Measurements from ENCODE around the gene KCNQ2. TPM values are rescaled to one million over a fixed set of nuclear protein-coding genes. Genes with fewer than 3 reads are reported as not detected.

Gene KCNQ2
- total RNA-seq, 1 experiment from 2014 or later, result 86.5 TPM

DNA sequence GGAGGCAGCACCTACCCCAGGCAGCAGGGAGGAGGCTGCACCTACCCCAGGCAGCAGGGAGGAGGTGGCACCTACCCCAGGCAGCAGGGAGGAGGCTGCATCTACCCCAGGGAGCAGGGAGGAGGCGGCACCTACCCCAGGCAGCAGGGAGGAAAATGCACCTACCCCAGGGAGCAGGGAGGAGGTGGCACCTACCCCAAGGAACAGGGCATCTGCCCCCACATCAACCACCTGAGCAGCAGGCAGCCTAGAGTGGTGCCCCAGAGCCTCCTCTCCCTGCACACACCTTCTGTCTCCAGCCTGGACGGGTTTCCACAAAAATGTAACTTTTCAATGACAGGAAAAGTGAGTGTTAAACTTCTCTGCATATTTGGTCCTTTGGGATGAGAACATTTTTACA lies 10.2 kb downstream of the KCNQ2 start:
- H2AFZ ChIP-seq (ENCODE audit: low read depth, low read length, poor library complexity, severe bottlenecking), result no peak overlapping the region
- no peaks in the 10 kb centered on the region for H3K9me2 ChIP-seq (ENCODE audit: insufficient read depth)
- RAD21 ChIA-PET (ENCODE audit: low non-redundant PET in 1 of 2, low total read pairs in 2 of 2, uncharacterized antibody in 2 of 2, unreplicated experiment in 2 of 2), result no interaction called here

More for the DNA sequence above, 10.2 kb downstream of the KCNQ2 start:
- Histone ChIP-seq H3K27ac (ENCODE audit: low read depth, low read length) (no peak overlapping the region), H3K9ac (ENCODE audit: low read length) (no peak overlapping the region), H3K4me1 (ENCODE audit: control insufficient read depth in 1 of 2, insufficient read depth in 2 of 2, low read length in 2 of 2) (peaks cover 4 to 11% of the 10 kb centered on the region in 2 experiments; a peak in 2 of 4 replicates), H3K4me3 (replicated peaks in 1 of 2; ENCODE audit: low read depth in 1 of 2, low read length in 2 of 2) (no peak overlapping the region), H3K9me3 (ENCODE audit: control insufficient read depth in 1 of 2, insufficient read depth in 1 of 2, low read depth in 1 of 2, low read length in 2 of 2) (no peaks in the 10 kb centered on the region), H3K4me2 (ENCODE audit: low read length) (no peak overlapping the region), H4K20me1 (ENCODE audit: insufficient read depth) (no peaks in the 10 kb centered on the region), H3K36me3 (ENCODE audit: control insufficient read depth in 1 of 2, insufficient read depth in 2 of 2, low read length in 2 of 2) (no peaks in the 10 kb centered on the region), H3K27me3 (ENCODE audit: insufficient read depth, low read length) (no peaks in the 10 kb centered on the region), H3K79me2 (ENCODE audit: insufficient read depth, low read length) (peaks cover 52% of the 10 kb centered on the region)
- ChIA-PET POLR2A (no interaction called here), CTCF (no interaction called here)
- no peak for TF ChIP-seq ZFX (IDR thresholded peaks at IDR 0.05)
- TF ChIP-seq EZH2 (IDR thresholded peaks at IDR 0.05), result no peak
- TF ChIP-seq JUND (IDR thresholded peaks at IDR 0.05), result no peak
- TF ChIP-seq, protein P1, sequence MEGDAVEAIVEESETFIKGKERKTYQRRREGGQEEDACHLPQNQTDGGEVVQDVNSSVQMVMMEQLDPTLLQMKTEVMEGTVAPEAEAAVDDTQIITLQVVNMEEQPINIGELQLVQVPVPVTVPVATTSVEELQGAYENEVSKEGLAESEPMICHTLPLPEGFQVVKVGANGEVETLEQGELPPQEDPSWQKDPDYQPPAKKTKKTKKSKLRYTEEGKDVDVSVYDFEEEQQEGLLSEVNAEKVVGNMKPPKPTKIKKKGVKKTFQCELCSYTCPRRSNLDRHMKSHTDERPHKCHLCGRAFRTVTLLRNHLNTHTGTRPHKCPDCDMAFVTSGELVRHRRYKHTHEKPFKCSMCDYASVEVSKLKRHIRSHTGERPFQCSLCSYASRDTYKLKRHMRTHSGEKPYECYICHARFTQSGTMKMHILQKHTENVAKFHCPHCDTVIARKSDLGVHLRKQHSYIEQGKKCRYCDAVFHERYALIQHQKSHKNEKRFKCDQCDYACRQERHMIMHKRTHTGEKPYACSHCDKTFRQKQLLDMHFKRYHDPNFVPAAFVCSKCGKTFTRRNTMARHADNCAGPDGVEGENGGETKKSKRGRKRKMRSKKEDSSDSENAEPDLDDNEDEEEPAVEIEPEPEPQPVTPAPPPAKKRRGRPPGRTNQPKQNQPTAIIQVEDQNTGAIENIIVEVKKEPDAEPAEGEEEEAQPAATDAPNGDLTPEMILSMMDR (IDR thresholded peaks at IDR 0.05 in 2 of 3, conservative IDR thresholded peaks at IDR 0.05 in 1 of 3; ENCODE audit: borderline replicate concordance in 1 of 3, insufficient read depth in 1 of 3, low read depth in 2 of 3, low read length in 2 of 3), result no peak
- no peak for TF ChIP-seq EGR1 (IDR thresholded peaks at IDR 0.05; ENCODE audit: low read depth)
- TF ChIP-seq ATF3 (IDR thresholded peaks at IDR 0.05), result no peak
- TF ChIP-seq FOSL1 (IDR thresholded peaks at IDR 0.05; ENCODE audit: low read depth), result no peak
- TF ChIP-seq SIN3A (IDR thresholded peaks at IDR 0.05; ENCODE audit: low read depth), result no peak
- TF ChIP-seq REST (IDR thresholded peaks at IDR 0.05; ENCODE audit: low read depth), result no peak
- no peak for TF ChIP-seq POLR2A (IDR thresholded peaks at IDR 0.05; ENCODE audit: borderline replicate concordance, extremely low read depth, insufficient read depth, insufficient read length)
- no peak for TF ChIP-seq ZBTB33 (IDR thresholded peaks at IDR 0.05; ENCODE audit: extremely low read depth, insufficient replicate concordance, low read length)
- no peak for TF ChIP-seq POLR2AphosphoS5 (IDR thresholded peaks at IDR 0.05; ENCODE audit: low read depth, low read length)
- BruUV-seq (replicated peaks), result no TSS peak
- no peak for DNase-seq (ENCODE audit: low read depth, low spot score)
- intact Hi-C loops (cut with micrococcal nuclease), result no loop called here
- no peak for ATAC-seq

All from HCT116 (cell line).